HEK293T (cell line): ENCODE results near the gene CYP4B1.

Experiments
- BHLHE40 ChIP-seq: fragments of 450-650 bp; IDR thresholded peaks from 2 replicates; pipeline ENCODE4 v1.6.1; 2016; ENCODE audit warnings: mild to moderate bottlenecking, moderate library complexity, borderline replicate concordance
- ELF4 ChIP-seq: fragments of 450-650 bp; IDR thresholded peaks from 2 replicates; pipeline ENCODE4 v1.6.1; 2017; ENCODE audit warnings: antibody characterized with exemption
- FOXK2 ChIP-seq: fragments of 450-650 bp; IDR thresholded peaks from 2 replicates; pipeline ENCODE4 v1.6.1; 2016; ENCODE audit warnings: mild to moderate bottlenecking
- FOXM1 ChIP-seq: fragments of 450-650 bp; IDR thresholded peaks from 2 replicates; pipeline ENCODE4 v1.6.1; 2017; ENCODE audit warnings: mild to moderate bottlenecking, borderline replicate concordance
- LEF1 ChIP-seq: fragments of 450-650 bp; IDR thresholded peaks from 2 replicates; pipeline ENCODE4 v1.6.1; 2017; ENCODE audit warnings: mild to moderate bottlenecking, borderline replicate concordance
- TARDBP ChIP-seq: fragments of 450-650 bp; IDR thresholded peaks from 2 replicates; pipeline ENCODE4 v1.6.1; 2016
- ZNF384 ChIP-seq: fragments of 450-650 bp; IDR thresholded peaks from 2 replicates; pipeline ENCODE4 v1.6.1; 2016

- TF ChIP-seq BHLHE40 (no peak), FOXK2 (no peak), ZNF384 (no peak), FOXM1 (no peak), ELF4 (no peak), TARDBP (no peak), LEF1 (no peak)
Observed at GRCh38 chr1:46823151-46823550, 24.3 kb downstream of the CYP4B1 start.
